GM12874 (cell line): ENCODE results near the gene CELF6.

Experiments used
- CTCF ChIP-seq: IDR thresholded peaks from 2 replicates; pipeline ENCODE4 v1.5.1; 2011; ENCODE audit warnings: low read depth, mild to moderate bottlenecking, control low read depth, low read length, moderate library complexity; ENCODE audit not compliant: insufficient read depth

Gene CELF6

GRCh38 chr15:72269739-72270138 lies 50.2 kb downstream of the CELF6 start:
- TF ChIP-seq CTCF, result no peak

DNA sequence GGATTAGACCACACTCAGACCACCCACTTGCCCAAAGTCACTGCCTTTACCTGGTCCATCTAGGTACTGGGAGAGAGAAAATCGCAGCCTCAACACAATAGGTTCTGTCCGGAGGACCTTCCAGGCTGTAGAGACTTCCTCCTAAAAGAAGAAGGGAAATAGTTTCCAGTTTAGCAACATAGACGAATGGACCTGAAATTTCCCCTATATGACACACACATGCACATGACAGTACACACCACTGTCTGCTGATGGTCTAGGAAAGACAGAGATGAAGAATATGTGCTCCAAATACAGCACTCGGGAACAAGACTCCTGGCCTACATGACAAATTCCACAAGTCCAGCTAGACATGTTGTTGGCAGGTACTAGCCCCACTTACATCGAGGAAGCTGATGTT lies 54.9 kb downstream of the CELF6 start:
- no peak for TF ChIP-seq CTCF

DNA sequence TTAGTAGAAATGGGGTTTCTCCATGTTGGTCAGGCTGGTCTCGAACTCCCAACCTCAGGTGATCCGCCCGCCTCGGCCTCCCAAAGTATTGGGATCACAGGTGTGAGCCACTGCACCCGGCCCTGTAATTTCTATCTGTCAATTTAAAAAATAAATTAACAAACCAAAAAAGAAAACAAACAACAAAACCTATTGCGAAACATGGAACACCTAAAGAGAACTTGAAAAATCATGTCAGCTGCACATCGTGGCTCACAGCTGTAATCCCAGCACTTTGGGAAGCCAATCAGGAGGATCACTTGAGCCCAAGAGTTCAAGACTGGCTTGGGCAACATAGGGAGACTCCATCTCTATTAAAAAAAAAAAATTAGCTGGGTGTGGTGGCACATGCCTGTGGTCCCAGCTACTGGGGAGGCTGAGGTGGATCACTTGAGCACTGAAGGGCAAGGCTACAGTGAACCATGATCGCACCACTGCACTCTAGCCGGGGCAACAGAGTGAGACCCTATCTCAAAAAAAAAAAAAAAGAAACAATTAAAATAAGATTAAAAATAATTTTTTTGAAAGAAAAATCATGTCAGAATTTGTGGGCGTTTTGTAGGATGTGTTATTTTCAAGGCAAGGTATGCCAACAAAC lies 67.2 kb downstream of the CELF6 start:
- no peak for TF ChIP-seq CTCF

DNA sequence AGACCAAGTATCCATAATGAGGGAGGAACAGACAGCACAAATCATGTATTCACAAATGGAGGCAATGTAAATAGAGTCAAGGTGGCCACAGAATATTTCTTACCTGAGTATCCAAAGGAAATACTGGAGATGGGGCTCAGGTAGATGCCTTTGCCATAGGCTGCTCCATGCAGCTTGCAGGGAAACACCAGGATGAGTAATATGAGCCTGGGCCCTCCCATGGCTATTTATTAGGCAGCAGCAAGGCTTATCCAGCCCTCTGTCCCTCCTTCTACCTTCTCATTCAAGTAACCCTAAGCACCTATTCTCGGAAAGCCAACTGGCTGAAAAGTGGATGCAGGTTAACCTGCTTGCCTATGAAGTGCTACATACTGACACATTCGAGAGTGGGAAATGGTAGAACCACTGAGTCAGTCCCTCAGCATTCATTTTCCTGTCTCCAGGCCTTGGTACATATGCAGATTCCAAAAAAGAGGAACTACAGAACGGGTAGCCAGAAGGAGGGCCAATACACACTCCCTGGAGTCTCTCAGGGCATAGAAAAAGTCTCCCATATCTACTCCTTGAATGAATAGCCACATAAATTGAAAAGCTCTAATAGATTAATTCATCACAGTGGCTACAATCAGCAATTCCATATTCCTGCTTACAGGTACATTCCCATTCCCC lies 70.7 kb downstream of the CELF6 start:
- TF ChIP-seq CTCF, result no peak

DNA sequence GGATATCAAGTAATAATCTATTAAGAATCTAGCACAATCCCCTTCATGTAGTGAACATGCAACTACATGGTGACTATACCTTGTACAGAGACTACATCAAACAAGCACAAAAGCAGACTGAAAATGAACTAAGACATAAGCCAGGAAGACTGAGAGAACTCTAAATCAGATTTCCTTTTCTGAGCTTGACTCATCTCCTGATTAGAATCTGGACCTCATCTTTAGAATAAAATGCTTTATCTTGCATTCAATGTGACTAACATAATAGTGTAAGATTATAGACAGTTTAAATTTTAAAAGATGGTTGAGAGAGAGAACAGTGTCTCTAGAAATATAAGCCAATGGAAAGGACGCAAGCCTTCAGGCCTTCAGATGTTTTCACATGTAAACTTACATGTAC lies 71.4 kb downstream of the CELF6 start:
- TF ChIP-seq CTCF, result no peak

DNA sequence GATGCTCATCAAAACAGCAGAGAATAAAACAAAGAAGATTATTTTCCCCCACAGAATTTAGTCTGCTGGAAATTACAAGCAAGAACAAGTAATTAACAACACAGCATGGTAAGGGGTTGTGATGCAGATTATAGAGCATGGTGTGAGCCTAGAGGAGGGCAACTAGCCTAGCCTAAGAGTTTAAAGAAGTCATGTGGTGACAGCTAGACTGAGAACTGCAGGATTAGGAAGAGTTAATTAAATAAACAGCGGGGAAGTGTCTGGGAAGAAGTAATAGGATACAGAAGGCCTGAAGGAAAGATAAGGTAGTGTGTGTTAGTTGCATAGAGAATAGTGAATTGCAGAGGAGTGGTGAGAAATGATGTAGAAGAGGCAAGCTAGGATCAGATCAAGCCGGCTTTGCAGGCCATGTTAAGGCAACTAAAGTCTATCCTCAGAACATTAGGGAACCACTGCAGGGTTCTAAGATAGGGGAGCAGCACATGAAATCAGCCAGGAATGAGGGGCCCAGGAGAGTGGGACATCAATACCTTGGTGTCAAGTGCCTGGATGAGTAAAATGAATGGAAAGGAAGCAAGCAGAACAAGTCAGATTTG lies 77.1 kb downstream of the CELF6 start:
- TF ChIP-seq CTCF, result no peak

DNA sequence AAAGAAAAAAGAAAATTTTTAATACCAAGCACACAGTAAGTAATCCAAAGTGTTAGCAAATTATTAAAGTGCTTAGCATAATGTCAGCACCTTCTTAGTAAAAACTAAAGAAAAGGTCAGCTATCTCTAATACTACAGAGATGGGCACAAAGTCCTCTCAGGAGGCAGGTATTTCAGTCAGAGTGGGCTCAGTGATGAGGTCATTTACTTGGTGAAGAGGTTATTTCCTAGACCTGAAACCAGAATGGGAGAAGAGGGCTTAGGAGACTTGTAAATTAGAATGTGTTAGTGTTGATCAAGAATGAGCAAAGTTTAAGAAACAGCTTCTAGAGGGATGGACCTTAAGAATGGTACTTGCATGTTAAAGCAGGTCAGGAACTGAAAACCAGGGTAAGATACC lies 80.3 kb downstream of the CELF6 start:
- TF ChIP-seq CTCF, result no peak
